ENCODE measurements around the gene NFIB. TPM values are rescaled to one million over a fixed set of nuclear protein-coding genes. Genes with fewer than 3 reads are reported as not detected.

NFIB gene
- total and polyA plus RNA-seq, 2 of the 8 experiments (the other 6 are each of a cell fraction or from before 2014, with no cell fraction given), result 2.6 to 13.1 TPM

GRCh38 chr9:14298601-14299022, 15.3 kb downstream of the NFIB start:
- Histone ChIP-seq H3K23ac (ENCODE audit: insufficient read length) (no peak overlapping the region), H4K91ac (replicated peaks; ENCODE audit: insufficient read length, low read length) (no peak overlapping the region), H2BK20ac (ENCODE audit: low read length) (no peak overlapping the region), H2BK15ac (ENCODE audit: low read length) (no peak overlapping the region), H4K5ac (ENCODE audit: insufficient read length, low read depth, low read length) (no peak overlapping the region), H2BK12ac (ENCODE audit: low read depth, low read length) (no peak overlapping the region), H3K4me3 (ENCODE audit: extremely low read depth in 1 of 4, insufficient read depth in 2 of 4, low read depth in 3 of 4, low read length in 4 of 4) (no peak overlapping the region), H3K79me1 (ENCODE audit: low read depth, low read length) (peaks cover 2% of the 10 kb centered on the region; the same call in 1 of the 2 replicates), H3K14ac (ENCODE audit: insufficient read length) (no peak overlapping the region), H2AK5ac (ENCODE audit: low read depth, low read length) (no peak overlapping the region), H4K8ac (ENCODE audit: extremely low read depth, insufficient read depth, low read length) (no peak overlapping the region), H2BK120ac (replicated peaks; ENCODE audit: low read depth, low read length) (no peak overlapping the region), H3K4me2 (ENCODE audit: insufficient read depth in 1 of 2, low read depth in 2 of 2, low read length in 2 of 2) (no peak overlapping the region), H3K36me3 (ENCODE audit: control insufficient read depth in 2 of 4, insufficient read depth in 4 of 4, low read length in 3 of 4) (no peaks in the 10 kb centered on the region), H3K9ac (replicated peaks in 1 of 4; ENCODE audit: extremely low read depth in 1 of 4, low read depth in 3 of 4, low read length in 3 of 4) (no peak overlapping the region), H2AFZ (ENCODE audit: low read length) (no peak overlapping the region), H2BK5ac (ENCODE audit: low read depth, low read length) (no peak overlapping the region), H3K56ac (replicated peaks; ENCODE audit: insufficient read length, low read depth, low read length) (no peak overlapping the region), H3K9me3 (ENCODE audit: insufficient read depth in 2 of 2, low read depth in 1 of 2, low read length in 1 of 2) (no peaks in the 10 kb centered on the region), H3K27ac (ENCODE audit: low read depth, low read length) (no peak overlapping the region), H3K23me2 (ENCODE audit: low read depth, low read length) (no peaks in the 10 kb centered on the region), H3K4ac (replicated peaks; ENCODE audit: insufficient read length, low read depth, low read length) (no peak overlapping the region), H3K27me3 (replicated peaks in 1 of 4; ENCODE audit: control insufficient read depth in 3 of 4, extremely low read depth in 1 of 4, insufficient read depth in 3 of 4, low read length in 3 of 4) (no peaks in the 10 kb centered on the region), H3K79me2 (ENCODE audit: control insufficient read depth in 1 of 2, insufficient read depth in 2 of 2, low read length in 2 of 2) (peaks cover 0 to 29% of the 10 kb centered on the region in 2 experiments; a peak in 3 of 4 replicates), H4K20me1 (replicated peaks in 1 of 2; ENCODE audit: control insufficient read depth in 1 of 2, insufficient read depth in 2 of 2, low read length in 2 of 2) (no peaks in the 10 kb centered on the region), H3K4me1 (replicated peaks in 1 of 4; ENCODE audit: control insufficient read depth in 3 of 4, insufficient read depth in 4 of 4, low read length in 3 of 4) (peaks cover 0 to 6% (median 4%) of the 10 kb centered on the region in 4 experiments; a peak in 3 of 7 replicates), H3K18ac (ENCODE audit: extremely low read depth, low read length) (no peak overlapping the region)
- FAIRE-seq (no peak), DNase-seq (ENCODE audit: low read depth in 1 of 2, low spot score in 2 of 2) (no peak)
- POLR2A ChIA-PET (ENCODE audit: partially characterized antibody), result no interaction called here
- 68% methylated on average over 7 of the region's 7 CpGs; no CpG with 5 or more reads in 1 of the 2 experiments for WGBS, 2 experiments (ENCODE audit: extremely low coverage in 1 of 2, insufficient coverage in 1 of 2, insufficient read length in 1 of 2, insufficient replicate concordance in 2 of 2, low coverage in 1 of 2, low lambda C conversion rate in 2 of 2, missing lambda C conversion rate in 1 of 2)
- CTCF ChIA-PET (ENCODE audit: partially characterized antibody), result interaction anchor here (0.9 to 1.7 kb wide), 2 partner anchors 11 to 117 kb away, joined by 3 to 4 read pairs; no protein-coding TSS in a partner anchor
- TF ChIP-seq CHD1 (IDR thresholded peaks at IDR 0.05; ENCODE audit: low read depth, low read length) (no peak), CHD2 (IDR thresholded peaks at IDR 0.05; ENCODE audit: low read length) (no peak), HDAC6 (IDR thresholded peaks at IDR 0.05; ENCODE audit: low read depth, low read length) (no peak), BRCA1 (IDR thresholded peaks at IDR 0.05; ENCODE audit: low read depth, low read length) (no peak), YY1 (IDR thresholded peaks at IDR 0.05; ENCODE audit: low read depth, low read length) (no peak), SIRT6 (IDR thresholded peaks at IDR 0.05; ENCODE audit: low read length) (no peak), RBBP5 (IDR thresholded peaks at IDR 0.05; ENCODE audit: borderline replicate concordance, low read depth, low read length) (no peak), SP2 (IDR thresholded peaks at IDR 0.05; ENCODE audit: low read length) (no peak), KDM1A (IDR thresholded peaks at IDR 0.05; ENCODE audit: borderline replicate concordance, low read length) (no peak), CREB1 (IDR thresholded peaks at IDR 0.05) (no peak), TAF1 (IDR thresholded peaks at IDR 0.05; ENCODE audit: low read depth, low read length) (no peak), SIX5 (IDR thresholded peaks at IDR 0.05; ENCODE audit: low read depth, low read length) (no peak), SP1 (IDR thresholded peaks at IDR 0.05; ENCODE audit: low read depth, low read length) (no peak), BCL11A (IDR thresholded peaks at IDR 0.05; ENCODE audit: low read depth in 2 of 2, low read length in 2 of 2) (no peak)
- TF ChIP-seq, protein P1, sequence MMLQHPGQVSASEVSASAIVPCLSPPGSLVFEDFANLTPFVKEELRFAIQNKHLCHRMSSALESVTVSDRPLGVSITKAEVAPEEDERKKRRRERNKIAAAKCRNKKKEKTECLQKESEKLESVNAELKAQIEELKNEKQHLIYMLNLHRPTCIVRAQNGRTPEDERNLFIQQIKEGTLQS (IDR thresholded peaks at IDR 0.05; ENCODE audit: insufficient read depth, low read depth, low read length), result no peak
- TF ChIP-seq, protein P2, sequence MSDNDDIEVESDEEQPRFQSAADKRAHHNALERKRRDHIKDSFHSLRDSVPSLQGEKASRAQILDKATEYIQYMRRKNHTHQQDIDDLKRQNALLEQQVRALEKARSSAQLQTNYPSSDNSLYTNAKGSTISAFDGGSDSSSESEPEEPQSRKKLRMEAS (IDR thresholded peaks at IDR 0.05), result no peak
